A549 (cell line): ENCODE results near the gene CCDC27. TPM values are rescaled to one million over a fixed set of nuclear protein-coding genes. Genes with fewer than 3 reads are reported as not detected.

Experiments
- ATAC-seq, 2 experiments: fragments of 200-7000 bp in 1 of 2; fragments of >200 bp in 1 of 2; cut with Nextera tagmentation in 1 of 2; cut with Tn5 transposase in 1 of 2; 3 replicates each; pipeline versions ENCODE4 v1.8.0 to v1.9.1; 2018 to 2020; ENCODE audit warnings: mild to moderate bottlenecking in 1 of 2, moderate library complexity in 1 of 2
- CTCF ChIA-PET: fragments of 300-600 bp; sonication (Branson Sonifier 250); formaldehyde crosslinking; extraction: SDS; loops from one replicate; lab custom pipeline; 2021; ENCODE audit warnings: antibody characterized with exemption, inconsistent platforms; lab: Yijun Ruan, JAX
- POLR2A ChIA-PET: fragments of 350-600 bp; formaldehyde crosslinking; extraction: SDS; loops from one replicate; lab custom pipeline; 2021; ENCODE audit warnings: antibody characterized with exemption, inconsistent platforms; lab: Yijun Ruan, JAX
- DNase-seq, 2 experiments: peaks; one replicate each; pipeline versions ENCODE4 v3.0.0 to v3.0.0-alpha.2; 2011 to 2016; ENCODE audit warnings: low read depth in 1 of 2, low spot score in 1 of 2
- FAIRE-seq: peaks from 2 replicates; lab custom pipeline; 2011; peaks lifted over from hg19 to GRCh38; lab: Jason Lieb, UNC
- H3K27ac ChIP-seq, 2 experiments: fragments of >200 bp; sonication (Bioruptor Twin); formaldehyde crosslinking; 3 replicates each; pipeline ENCODE4 v1.5.1; 2016 to 2017
- H3K4me1 ChIP-seq: fragments of >200 bp; sonication (Bioruptor Twin); formaldehyde crosslinking; 3 replicates; pipeline ENCODE4 v1.6.1; 2016
- H3K4me2 ChIP-seq: fragments of >200 bp; sonication (Bioruptor Twin); formaldehyde crosslinking; 3 replicates; pipeline ENCODE4 v1.6.1; 2016
- H3K4me3 ChIP-seq: fragments of >200 bp; sonication (Bioruptor Twin); formaldehyde crosslinking; 3 replicates; pipeline ENCODE4 v1.5.1; 2016
- H3K9me3 ChIP-seq: fragments of >200 bp; sonication (Bioruptor Twin); formaldehyde crosslinking; 3 replicates; pipeline ENCODE4 v1.6.1; 2016
- ATOH8 ChIP-seq: fragments of 250-450 bp; sonication (Bioruptor Pico); IDR thresholded peaks from 2 replicates; pipeline ENCODE4 v1.5.0; 2020; ENCODE audit warnings: low read depth, mild to moderate bottlenecking, moderate library complexity
- BCL3 ChIP-seq: fragments of >200 bp; sonication (Bioruptor Twin); formaldehyde crosslinking; IDR thresholded peaks from 3 replicates; pipeline ENCODE4 v1.6.1; 2016
- BHLHE40 ChIP-seq: IDR thresholded peaks from 2 replicates; pipeline ENCODE4 v1.6.1; 2012; ENCODE audit warnings: low read depth, low read length, inconsistent platforms
- CBX2 ChIP-seq: fragments of 200-600 bp; sonication (generic); IDR thresholded peaks from 2 replicates; pipeline ENCODE4 v1.6.1; 2016; ENCODE audit warnings: low read depth, mild to moderate bottlenecking, borderline replicate concordance
- CEBPB ChIP-seq, 2 experiments: fragments of >200 bp in 1 of 2; sonication (Bioruptor Twin) in 1 of 2; formaldehyde crosslinking in 1 of 2; IDR thresholded peaks; 2 replicates each; pipeline ENCODE4 v1.6.1; 2012 to 2016
- CHD4 ChIP-seq: fragments of 200-600 bp; sonication (generic); IDR thresholded peaks from 2 replicates; pipeline ENCODE4 v1.6.1; 2016; ENCODE audit warnings: antibody characterized with exemption, mild to moderate bottlenecking, borderline replicate concordance
- EHMT2 ChIP-seq: fragments of 200-600 bp; sonication (generic); IDR thresholded peaks from 2 replicates; pipeline ENCODE4 v1.6.1; 2016; ENCODE audit warnings: antibody characterized with exemption, low read depth, mild to moderate bottlenecking, moderate library complexity
- EP300 ChIP-seq, 2 experiments: fragments of >200 bp; sonication (Bioruptor Twin); formaldehyde crosslinking; IDR thresholded peaks; 2 replicates in 1 of 2; 3 replicates in 1 of 2; pipeline ENCODE4 v1.6.1; 2016 to 2017
- FOSB ChIP-seq: fragments of 250-450 bp; sonication (Bioruptor Pico); IDR thresholded peaks from 2 replicates; pipeline ENCODE4 v1.5.0; 2020; ENCODE audit warnings: mild to moderate bottlenecking, moderate library complexity
- FOXS1 ChIP-seq: fragments of 250-450 bp; sonication (Bioruptor Pico); IDR thresholded peaks from 2 replicates; pipeline ENCODE4 v1.5.0; 2020; ENCODE audit warnings: mild to moderate bottlenecking, moderate library complexity
- GATA3 ChIP-seq: IDR thresholded peaks from 2 replicates; pipeline ENCODE4 v1.6.1; 2012; ENCODE audit warnings: borderline replicate concordance
- HOXB13 ChIP-seq: fragments of 250-450 bp; sonication (Bioruptor Pico); IDR thresholded peaks from 2 replicates; pipeline ENCODE4 v1.5.0; 2020; ENCODE audit warnings: low read depth, mild to moderate bottlenecking, moderate library complexity
- PHF8 ChIP-seq: fragments of 200-600 bp; sonication (generic); IDR thresholded peaks from 2 replicates; pipeline ENCODE4 v1.6.1; 2016; ENCODE audit warnings: low read depth, mild to moderate bottlenecking, antibody characterized with exemption, moderate library complexity, borderline replicate concordance
- POLR2A ChIP-seq: IDR thresholded peaks from 2 replicates; pipeline ENCODE4 v1.6.1; 2012; ENCODE audit warnings: mild to moderate bottlenecking, low read length
- RAD21 ChIP-seq, 2 experiments: fragments of >200 bp in 1 of 2; sonication (Bioruptor Twin) in 1 of 2; formaldehyde crosslinking in 1 of 2; IDR thresholded peaks in 1 of 2; conservative IDR thresholded peaks in 1 of 2; 2 replicates in 1 of 2; 3 replicates in 1 of 2; pipeline ENCODE4 v1.6.1; 2012 to 2018; ENCODE audit warnings: inconsistent platforms in 1 of 2
- RCOR1 ChIP-seq: fragments of 150-350 bp; IDR thresholded peaks from 2 replicates; pipeline ENCODE4 v1.6.1; 2014; ENCODE audit warnings: antibody characterized with exemption, low read length, low read depth
- RNF2 ChIP-seq: fragments of 200-600 bp; sonication (generic); IDR thresholded peaks from 2 replicates; pipeline ENCODE4 v1.6.1; 2016; ENCODE audit warnings: low read depth, mild to moderate bottlenecking, antibody characterized with exemption, moderate library complexity, borderline replicate concordance
- SREBF2 ChIP-seq: fragments of 450-650 bp; IDR thresholded peaks from 2 replicates; pipeline ENCODE4 v1.6.1; 2014; ENCODE audit warnings: mild to moderate bottlenecking, moderate library complexity
- TP53 ChIP-seq: fragments of 250-450 bp; sonication (Bioruptor Pico); IDR thresholded peaks from 2 replicates; pipeline ENCODE4 v1.5.0; 2021; ENCODE audit warnings: mild to moderate bottlenecking, moderate library complexity
- ZNF302 ChIP-seq: fragments of 250-450 bp; sonication (Bioruptor Pico); IDR thresholded peaks from 2 replicates; pipeline ENCODE4 v1.9.0; 2021; ENCODE audit warnings: inconsistent platforms, mild to moderate bottlenecking, moderate library complexity
- ZSCAN20 ChIP-seq: fragments of 250-450 bp; sonication (Bioruptor Pico); IDR thresholded peaks from 2 replicates; pipeline ENCODE4 v1.8.0; 2022; ENCODE audit warnings: mild to moderate bottlenecking, moderate library complexity
- WGBS: methylation state at CpG from one replicate; pipeline ENCODE4 v1.1.6; 2017; ENCODE audit errors: missing lambda C conversion rate; 5-methylcytosine and 5-hydroxymethylcytosine counted together
- polyA plus RNA-seq, 4 experiments: library from polyadenylated mRNA; depleted of rRNA in 3 of 4; stranded (reverse); fragments of >200 nt; fragmentation: RNase III in 1 of 4; extraction: RNeasy Plus Mini Kit Qiagen cat#74134 plus additional on column Dnase treatment in 1 of 4; gene quantifications; 2 replicates in 3 of 4; 3 replicates in 1 of 4; pipeline ENCODE4 v1.2.3, GENCODE V29; 2011 to 2017
- TF ChIP-seq, protein P1 (sequence below): fragments of 250-450 bp; sonication (Bioruptor Pico); IDR thresholded peaks from 2 replicates; pipeline ENCODE4 v1.5.0; 2021; ENCODE audit warnings: mild to moderate bottlenecking, moderate library complexity, borderline replicate concordance
- TF ChIP-seq, protein P2 (sequence below): IDR thresholded peaks from 2 replicates; pipeline ENCODE4 v1.6.1; 2012

The CCDC27 gene
- polyA plus RNA-seq, 2 of the 4 experiments (the other 2 are of a cell fraction), result not detected

GRCh38 chr1:3742439-3743298 is 9.6 kb upstream of the CCDC27 start:
- TF ChIP-seq EP300 (IDR thresholded peaks at IDR 0.05) (no peak), ATOH8 (CRISPR knock-in tag) (no peak), CBX2 (no peak), BHLHE40 (no peak), CEBPB (IDR thresholded peaks at IDR 0.05) (no peak)
- TF ChIP-seq, all 56 proteins: peak for 0
- Histone ChIP-seq H3K4me3 (no peak overlapping the region), H3K9me3 (no peaks in the 10 kb centered on the region), H3K27ac (no peak overlapping the region), H3K4me1 (peaks cover 2% of the 10 kb centered on the region; the same call in 2 of the 3 replicates), H3K4me2 (no peak overlapping the region)
- DNase-seq, result no peak
- no peak for FAIRE-seq
- ATAC-seq, result no peak
- WGBS, result 83% methylated on average over 22 of the region's 24 CpGs
- POLR2A ChIA-PET, result no interaction called here
- CTCF ChIA-PET, result no interaction called here

- H3K4me2 ChIP-seq, result no peak overlapping the region
- H3K27ac ChIP-seq, result no peak overlapping the region
- FAIRE-seq, result no peak
- ChIA-PET POLR2A (no interaction called here), CTCF (no interaction called here)
- H3K4me3 ChIP-seq, result no peak overlapping the region
- 87% methylated on average over 4 of the region's 4 CpGs for WGBS
- H3K9me3 ChIP-seq, result no peaks in the 10 kb centered on the region
- no peak for DNase-seq
- TF ChIP-seq RCOR1, result no peak
- TF ChIP-seq SREBF2, result no peak
- TF ChIP-seq ZSCAN20 (CRISPR knock-in tag), result no peak
- no peak for TF ChIP-seq POLR2A
- TF ChIP-seq RNF2, result no peak
- TF ChIP-seq FOXS1 (CRISPR knock-in tag), result no peak
- no peak for TF ChIP-seq ZNF302 (CRISPR knock-in tag)
- TF ChIP-seq TP53 (CRISPR knock-in tag), result no peak
- TF ChIP-seq FOSB (CRISPR knock-in tag), result no peak
- no peak for TF ChIP-seq BCL3
- no peak for TF ChIP-seq HOXB13 (CRISPR knock-in tag)
- no peak for TF ChIP-seq GATA3
- TF ChIP-seq, protein P1, sequence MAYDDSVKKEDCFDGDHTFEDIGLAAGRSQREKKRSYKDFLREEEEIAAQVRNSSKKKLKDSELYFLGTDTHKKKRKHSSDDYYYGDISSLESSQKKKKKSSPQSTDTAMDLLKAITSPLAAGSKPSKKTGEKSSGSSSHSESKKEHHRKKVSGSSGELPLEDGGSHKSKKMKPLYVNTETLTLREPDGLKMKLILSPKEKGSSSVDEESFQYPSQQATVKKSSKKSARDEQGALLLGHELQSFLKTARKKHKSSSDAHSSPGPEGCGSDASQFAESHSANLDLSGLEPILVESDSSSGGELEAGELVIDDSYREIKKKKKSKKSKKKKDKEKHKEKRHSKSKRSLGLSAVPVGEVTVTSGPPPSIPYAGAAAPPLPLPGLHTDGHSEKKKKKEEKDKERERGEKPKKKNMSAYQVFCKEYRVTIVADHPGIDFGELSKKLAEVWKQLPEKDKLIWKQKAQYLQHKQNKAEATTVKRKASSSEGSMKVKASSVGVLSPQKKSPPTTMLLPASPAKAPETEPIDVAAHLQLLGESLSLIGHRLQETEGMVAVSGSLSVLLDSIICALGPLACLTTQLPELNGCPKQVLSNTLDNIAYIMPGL (CRISPR knock-in tag), result no peak
- no peak for TF ChIP-seq CBX2
- TF ChIP-seq CHD4, result no peak
- TF ChIP-seq EHMT2, result no peak
- no peak for TF ChIP-seq RAD21 (conservative IDR thresholded peaks at IDR 0.05 in 1 of 2, IDR thresholded peaks at IDR 0.05 in 1 of 2)
- TF ChIP-seq, protein P2, sequence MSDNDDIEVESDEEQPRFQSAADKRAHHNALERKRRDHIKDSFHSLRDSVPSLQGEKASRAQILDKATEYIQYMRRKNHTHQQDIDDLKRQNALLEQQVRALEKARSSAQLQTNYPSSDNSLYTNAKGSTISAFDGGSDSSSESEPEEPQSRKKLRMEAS, result no peak
- TF ChIP-seq PHF8, result no peak
- ATAC-seq, result no peak
- H3K4me1 ChIP-seq, result peaks cover 5% of the 10 kb centered on the region; the same call in 2 of the 3 replicates
Observed at GRCh38 chr1:3743421-3743820, 8.8 kb upstream of the CCDC27 start.
